Lung (tissue), 12 donors: ENCODE measurements around the gene LYPD6B. TPM values are rescaled to one million over a fixed set of nuclear protein-coding genes. Genes with fewer than 3 reads are reported as not detected.
"Not testable (repeated sequence)": the region's sequence is repeated elsewhere in the genome, so short reads cannot be mapped to it uniquely, and the experiment has no call there.

Experiments
- ATAC-seq: fragments of 200-7000 bp; cut with Tn5 transposase; one replicate; pipeline ENCODE4 v1.9.1; 2020; ENCODE audit warnings: moderate number of reproducible peaks; ENCODE audit not compliant: insufficient read depth, low FRiP score
- DNase-seq, 3 donors: peaks; one replicate each; pipeline ENCODE4 v3.0.0-alpha.2; 2013 to 2017
- H3K27ac ChIP-seq, 2 donors: one replicate each; pipeline ENCODE4 v1.5.1; 2013; ENCODE audit warnings: mild to moderate bottlenecking in 2 of 2, moderate library complexity in 2 of 2, control low read depth in 1 of 2, inconsistent platforms in 1 of 2, low read depth in 1 of 2, low read length in 1 of 2
- H3K27me3 ChIP-seq, 3 donors: one replicate each; pipeline ENCODE4 v1.5.1; 2013; ENCODE audit warnings: low read length in 2 of 3; ENCODE audit not compliant: control insufficient read depth in 3 of 3, insufficient read depth in 3 of 3
- H3K36me3 ChIP-seq, 4 donors: one replicate each; pipeline ENCODE4 v1.5.1; 2013; ENCODE audit warnings: low read length in 4 of 4, mild to moderate bottlenecking in 1 of 4, moderate library complexity in 1 of 4; ENCODE audit not compliant: control insufficient read depth in 4 of 4, insufficient read depth in 4 of 4
- H3K4me1 ChIP-seq, 5 donors: one replicate each; pipeline ENCODE4 v1.5.1; 2013; ENCODE audit warnings: low read length in 5 of 5, mild to moderate bottlenecking in 2 of 5, moderate library complexity in 1 of 5; ENCODE audit not compliant: control insufficient read depth in 5 of 5, insufficient read depth in 5 of 5
- H3K4me3 ChIP-seq: one replicate; pipeline ENCODE4 v1.5.1; 2013; ENCODE audit warnings: mild to moderate bottlenecking, control low read depth, moderate library complexity
- H3K9ac ChIP-seq, 2 donors: one replicate each; pipeline ENCODE4 v1.5.1; 2013; ENCODE audit warnings: low read length in 2 of 2, control low read depth in 1 of 2; ENCODE audit not compliant: insufficient read depth in 1 of 2
- H3K9me3 ChIP-seq, 4 donors: one replicate each; pipeline ENCODE4 v1.5.1; 2013; ENCODE audit warnings: low read length in 3 of 4, mild to moderate bottlenecking in 1 of 4, moderate library complexity in 1 of 4; ENCODE audit not compliant: control insufficient read depth in 4 of 4, insufficient read depth in 3 of 4
- CTCF ChIP-seq: IDR thresholded peaks from 2 replicates; pipeline ENCODE4 v1.5.1; 2012; ENCODE audit warnings: mild to moderate bottlenecking; ENCODE audit errors: control extremely low read depth, extremely low read depth
- WGBS, 2 donors: extraction: QIAGEN DNeasy Blood & Tissue Kit; methylation state at CpG; one replicate each; pipeline ENCODE4 v1.1.7; 2013; 5-methylcytosine and 5-hydroxymethylcytosine counted together
- polyA plus RNA-seq, 2 donors: library from polyadenylated mRNA; stranded (reverse); fragments of 200-250 nt; gene quantifications; one replicate each; pipeline ENCODE4 v1.2.1, GENCODE V29; 2013
- total RNA-seq, 2 donors: library from RNA; depleted of rRNA in 1 of 2; stranded (reverse); fragments of >200 nt in 1 of 2; gene quantifications; one replicate each; pipeline ENCODE4 v1.2.1, GENCODE V29; 2014 to 2021
- donor health status: control.
- donor health status: control.
- donor health status: Bipolar disorder and iron deficiency.
- donor health status: healthy.
- donor health status: DM: yes; HTN: yes; CAD: no.

The LYPD6B gene
- total and polyA plus RNA-seq, 4 donors = 2.5 to 12.4 (median 3.4) TPM

- no peaks in the 10 kb centered on the region for H3K36me3 ChIP-seq
- no peak overlapping the region for H3K27ac ChIP-seq
- DNase-seq (no peak), ATAC-seq (no peak)
- no peak overlapping the region for H3K9ac ChIP-seq
- no peak for TF ChIP-seq CTCF
- no peaks in the 10 kb centered on the region for H3K9me3 ChIP-seq
- H3K4me3 ChIP-seq = no peak overlapping the region
- H3K27me3 ChIP-seq = no peaks in the 10 kb centered on the region
- 65 to 88% methylated on average over 2 of the region's 2 CpGs for WGBS, 2 donors
- no peaks in the 10 kb centered on the region for H3K4me1 ChIP-seq
Observed at GRCh38 chr2:149236410-149236809, 197.9 kb downstream of the LYPD6B start.

- no peak overlapping the region for H3K4me3 ChIP-seq
- H3K27ac ChIP-seq = no peak overlapping the region
- H3K9me3 ChIP-seq = no peaks in the 10 kb centered on the region
- H3K9ac ChIP-seq = no peak overlapping the region
- WGBS, 2 donors = 66 to 81% methylated on average over 3 of the region's 3 CpGs
- H3K27me3 ChIP-seq = no peaks in the 10 kb centered on the region
- peak; percentile 18 to 87 (median 80) for DNase-seq
- ATAC-seq = no peak
- no peak for TF ChIP-seq CTCF
- H3K36me3 ChIP-seq = no peaks in the 10 kb centered on the region
- peaks cover 0 to 13% (median 0%) of the 10 kb centered on the region in 5 donors for H3K4me1 ChIP-seq
Observed at GRCh38 chr2:149246186-149246585, 207.7 kb downstream of the LYPD6B start.

- WGBS, 2 donors = 89 to 94% methylated on average over 3 of the region's 3 CpGs
- not testable (repeated sequence) for H3K27ac ChIP-seq, H3K27me3 ChIP-seq, H3K4me3 ChIP-seq, ATAC-seq, H3K36me3 ChIP-seq, H3K9me3 ChIP-seq, H3K4me1 ChIP-seq, H3K9ac ChIP-seq, DNase-seq
Observed at GRCh38 chr2:149251436-149251835, 212.9 kb downstream of the LYPD6B start.

GRCh38 chr2:149256877-149257276 lies 218.4 kb downstream of the LYPD6B start:
- H3K4me3 ChIP-seq, ATAC-seq, H3K27me3 ChIP-seq, H3K36me3 ChIP-seq, H3K9ac ChIP-seq, DNase-seq, H3K9me3 ChIP-seq, H3K27ac ChIP-seq: not testable (repeated sequence)
- peaks cover 0 to 11% (median 0%) of the 10 kb centered on the region in 5 donors for H3K4me1 ChIP-seq
- WGBS, 2 donors = 80 to 89% methylated on average over 3 of the region's 3 CpGs

- Histone ChIP-seq H3K36me3 (no peaks in the 10 kb centered on the region), H3K27me3 (no peaks in the 10 kb centered on the region), H3K4me1 (peaks cover 0 to 27% (median 0%) of the 10 kb centered on the region in 5 donors), H3K4me3 (no peak overlapping the region), H3K27ac (no peak overlapping the region), H3K9me3 (peaks cover 0 to 3% (median 1%) of the 10 kb centered on the region in 4 donors), H3K9ac (no peak overlapping the region)
- ATAC-seq (no peak), DNase-seq (no peak)
- TF ChIP-seq CTCF = no peak
Observed at GRCh38 chr2:149258531-149258930, 220.0 kb downstream of the LYPD6B start.
